Breast epithelium (tissue), 4 donors: ENCODE data around the gene PMM1. TPM values are rescaled to one million over a fixed set of nuclear protein-coding genes. Genes with fewer than 3 reads are reported as not detected.

Experiments used
- DNase-seq, 2 donors: peaks; one replicate each; pipeline ENCODE4 v3.0.0-alpha.2; 2019; ENCODE audit warnings: low spot score in 2 of 2
- H3K27ac ChIP-seq, 2 donors: fragments of 200-600 bp; sonication (generic) in 1 of 2; one replicate each; pipeline ENCODE4 v1.5.1; 2016 to 2019; ENCODE audit warnings: mild to moderate bottlenecking in 1 of 2
- H3K27me3 ChIP-seq, 2 donors: fragments of 200-600 bp; sonication (generic) in 1 of 2; one replicate each; pipeline versions ENCODE4 v1.5.1 to v1.6.0; 2017 to 2019; ENCODE audit warnings: control low read depth in 1 of 2, mild to moderate bottlenecking in 1 of 2
- H3K36me3 ChIP-seq: fragments of 200-600 bp; one replicate; pipeline ENCODE4 v1.5.1; 2019
- H3K4me1 ChIP-seq, 2 donors: fragments of 200-600 bp; sonication (generic); one replicate each; pipeline ENCODE4 v1.5.1; 2016 to 2019; ENCODE audit warnings: control low read depth in 1 of 2
- H3K4me3 ChIP-seq, 3 donors: fragments of 200-600 bp; sonication (generic); 1 replicate in 2 of 3; 2 replicates in 1 of 3; pipeline ENCODE4 v1.5.1; 2016 to 2019; ENCODE audit warnings: mild to moderate bottlenecking in 3 of 3, moderate library complexity in 2 of 3
- H3K9me3 ChIP-seq, 2 donors: fragments of 200-600 bp; sonication (generic) in 1 of 2; one replicate each; pipeline ENCODE4 v1.5.1; 2016 to 2019; ENCODE audit warnings: control low read depth in 1 of 2
- POLR2A ChIP-seq: fragments of 450-650 bp; IDR thresholded peaks from one replicate; pipeline ENCODE4 v1.6.1; 2016; ENCODE audit warnings: antibody characterized with exemption, mild to moderate bottlenecking, moderate library complexity
- POLR2AphosphoS5 ChIP-seq, 3 donors: sonication (generic); formaldehyde crosslinking; IDR thresholded peaks; one replicate each; pipeline ENCODE4 v1.6.1; 2017; ENCODE audit warnings: antibody characterized with exemption in 3 of 3
- intact Hi-C: fragments of 100-400 bp; cut with DNase I; formaldehyde crosslinking; loops from one replicate; pipeline ENCODE4 v1.15.1; 2023; ENCODE audit warnings: low total_unique reads
- total RNA-seq, 3 donors: library from RNA; depleted of rRNA; stranded (reverse); fragments of >200 nt; gene quantifications; one replicate each; pipeline ENCODE4 v1.1.0, GENCODE V29; 2016
- TF ChIP-seq, protein P1 (sequence below), 3 donors: fragments of 450-650 bp; IDR thresholded peaks; one replicate each; pipeline ENCODE4 v1.5.1; 2016 to 2017; ENCODE audit warnings: antibody characterized with exemption in 3 of 3, mild to moderate bottlenecking in 3 of 3, moderate library complexity in 3 of 3

Gene PMM1
- total RNA-seq, 3 donors from 2014 or later, result 42.7 to 74.1 (median 48.5) TPM

- Histone ChIP-seq H3K4me1 (no peaks in the 10 kb centered on the region), H3K4me3 (no peak overlapping the region), H3K27me3 (no peaks in the 10 kb centered on the region), H3K9me3 (no peaks in the 10 kb centered on the region), H3K27ac (no peak overlapping the region), H3K36me3 (no peaks in the 10 kb centered on the region)
- intact Hi-C loops, result no loop called here
- TF ChIP-seq, protein P1, sequence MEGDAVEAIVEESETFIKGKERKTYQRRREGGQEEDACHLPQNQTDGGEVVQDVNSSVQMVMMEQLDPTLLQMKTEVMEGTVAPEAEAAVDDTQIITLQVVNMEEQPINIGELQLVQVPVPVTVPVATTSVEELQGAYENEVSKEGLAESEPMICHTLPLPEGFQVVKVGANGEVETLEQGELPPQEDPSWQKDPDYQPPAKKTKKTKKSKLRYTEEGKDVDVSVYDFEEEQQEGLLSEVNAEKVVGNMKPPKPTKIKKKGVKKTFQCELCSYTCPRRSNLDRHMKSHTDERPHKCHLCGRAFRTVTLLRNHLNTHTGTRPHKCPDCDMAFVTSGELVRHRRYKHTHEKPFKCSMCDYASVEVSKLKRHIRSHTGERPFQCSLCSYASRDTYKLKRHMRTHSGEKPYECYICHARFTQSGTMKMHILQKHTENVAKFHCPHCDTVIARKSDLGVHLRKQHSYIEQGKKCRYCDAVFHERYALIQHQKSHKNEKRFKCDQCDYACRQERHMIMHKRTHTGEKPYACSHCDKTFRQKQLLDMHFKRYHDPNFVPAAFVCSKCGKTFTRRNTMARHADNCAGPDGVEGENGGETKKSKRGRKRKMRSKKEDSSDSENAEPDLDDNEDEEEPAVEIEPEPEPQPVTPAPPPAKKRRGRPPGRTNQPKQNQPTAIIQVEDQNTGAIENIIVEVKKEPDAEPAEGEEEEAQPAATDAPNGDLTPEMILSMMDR (IDR thresholded peaks at IDR 0.05), result no peak
- no peak for TF ChIP-seq POLR2AphosphoS5 (IDR thresholded peaks at IDR 0.05)
- TF ChIP-seq POLR2A, result no peak
- no peak for DNase-seq
Measured at GRCh38 chr22:41579997-41580355, 9.7 kb downstream of the PMM1 start.

GRCh38 chr22:41579297-41579996 is 10.2 kb downstream of the PMM1 start:
- Histone ChIP-seq H3K4me3 (no peak overlapping the region), H3K27ac (no peak overlapping the region), H3K9me3 (no peaks in the 10 kb centered on the region), H3K27me3 (no peaks in the 10 kb centered on the region), H3K36me3 (no peaks in the 10 kb centered on the region), H3K4me1 (no peaks in the 10 kb centered on the region)
- intact Hi-C loops, result no loop called here
- no peak for DNase-seq
- no peak for TF ChIP-seq POLR2A
- no peak for TF ChIP-seq POLR2AphosphoS5 (IDR thresholded peaks at IDR 0.05)
- TF ChIP-seq, protein P1 (IDR thresholded peaks at IDR 0.05), result no peak

DNA sequence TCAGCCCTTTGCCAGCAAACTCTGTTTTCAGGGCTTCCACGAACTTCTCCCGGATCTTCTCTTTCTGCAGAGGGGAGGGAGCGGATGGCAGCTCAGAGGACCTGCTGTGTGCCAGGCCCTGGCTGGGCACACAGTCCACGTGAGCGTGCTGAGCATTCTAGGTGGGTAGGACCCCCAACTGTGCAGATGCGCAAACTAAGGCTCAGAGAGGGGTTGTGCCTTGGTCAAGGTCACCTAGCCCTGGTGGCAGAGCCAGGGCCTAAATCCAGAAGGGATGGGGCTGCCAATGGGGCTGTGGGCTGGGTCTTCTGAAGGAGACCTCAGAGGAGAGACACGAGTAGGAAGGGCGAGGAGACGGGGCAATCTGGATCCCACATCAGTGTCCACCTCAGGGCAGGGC is 10.8 kb downstream of the PMM1 start:
- H3K27me3 ChIP-seq, result no peaks in the 10 kb centered on the region
- DNase-seq, result no peak
- H3K9me3 ChIP-seq, result no peaks in the 10 kb centered on the region
- no peak overlapping the region for H3K27ac ChIP-seq
- TF ChIP-seq, protein P1 (IDR thresholded peaks at IDR 0.05), result no peak
- TF ChIP-seq POLR2AphosphoS5 (IDR thresholded peaks at IDR 0.05) (no peak), POLR2A (no peak)
- no peak overlapping the region for H3K4me3 ChIP-seq
- intact Hi-C loops, result no loop called here
- no peaks in the 10 kb centered on the region for H3K36me3 ChIP-seq
- H3K4me1 ChIP-seq, result no peaks in the 10 kb centered on the region

GRCh38 chr22:41578114-41578513 is 11.5 kb downstream of the PMM1 start:
- H3K4me3 ChIP-seq, result no peak overlapping the region
- H3K27me3 ChIP-seq, result no peaks in the 10 kb centered on the region
- no peak for TF ChIP-seq POLR2A
- TF ChIP-seq POLR2AphosphoS5 (IDR thresholded peaks at IDR 0.05), result no peak
- TF ChIP-seq, protein P1 (IDR thresholded peaks at IDR 0.05), result no peak
- intact Hi-C loops, result no loop called here
- H3K9me3 ChIP-seq, result no peaks in the 10 kb centered on the region
- DNase-seq, result no peak
- no peaks in the 10 kb centered on the region for H3K4me1 ChIP-seq
- H3K27ac ChIP-seq, result no peak overlapping the region
- H3K36me3 ChIP-seq, result no peaks in the 10 kb centered on the region

DNA sequence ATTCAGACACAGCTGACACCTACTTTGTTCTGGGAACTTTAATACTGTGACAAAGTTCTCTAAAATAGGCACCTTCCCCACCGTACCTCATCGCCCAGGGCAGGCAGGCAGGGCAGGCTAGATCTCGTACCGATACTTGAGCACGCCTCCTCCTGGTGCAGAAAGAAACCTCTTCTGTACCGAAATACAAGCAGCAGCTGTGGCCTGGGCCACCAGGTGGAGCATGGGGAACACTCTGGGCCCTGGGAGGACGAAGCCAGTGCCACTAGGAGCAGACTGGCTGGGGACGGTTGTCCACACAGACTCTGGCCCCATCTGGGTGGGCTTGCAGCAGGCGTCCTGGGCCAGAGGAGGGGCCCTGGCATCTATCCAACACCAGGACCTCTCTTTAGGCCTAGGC is 12.8 kb downstream of the PMM1 start:
- no peak overlapping the region for H3K4me3 ChIP-seq
- no peaks in the 10 kb centered on the region for H3K9me3 ChIP-seq
- H3K4me1 ChIP-seq, result no peaks in the 10 kb centered on the region
- H3K27me3 ChIP-seq, result no peaks in the 10 kb centered on the region
- intact Hi-C loops, result no loop called here
- H3K27ac ChIP-seq, result no peak overlapping the region
- TF ChIP-seq POLR2A, result no peak
- TF ChIP-seq, protein P1 (IDR thresholded peaks at IDR 0.05), result peak in 1 of 3 donors; percentile 28
- no peaks in the 10 kb centered on the region for H3K36me3 ChIP-seq
- DNase-seq, result no peak
